Activated T-helper 17 cell treated with anti-CD3 and anti-CD28 coated beads, Interleukin-2, amount 50 U/mL, for 72 hours (primary cell): ENCODE results near the gene IQCF2. TPM values are rescaled to one million over a fixed set of nuclear protein-coding genes. Genes with fewer than 3 reads are reported as not detected.
A peak's percentile ranks its signal among the peaks of the same experiment; 100 is the strongest.
"Not testable (repeated sequence)": the region's sequence is repeated elsewhere in the genome, so short reads cannot be mapped to it uniquely, and the experiment has no call there.

ENCODE experiments used
- ATAC-seq: fragments of 150-1000 bp; cut with Tn5 transposase; replicated peaks from 2 replicates; pipeline ENCODE4 v1.10.0; 2021; ENCODE audit warnings: mild to moderate bottlenecking, moderate library complexity
- H3K27ac Mint-ChIP-seq: one replicate; pipeline ENCODE4 v1.8.0; 2022; ENCODE audit warnings: mixed read lengths
- H3K27me3 Mint-ChIP-seq: one replicate; pipeline ENCODE4 v1.8.0; 2022; ENCODE audit warnings: mixed read lengths
- H3K36me3 Mint-ChIP-seq: one replicate; pipeline ENCODE4 v1.8.0; 2022; ENCODE audit warnings: low read depth, mild to moderate bottlenecking, mixed read lengths
- H3K4me1 Mint-ChIP-seq: one replicate; pipeline ENCODE4 v1.8.0; 2022; ENCODE audit warnings: mixed read lengths
- H3K4me3 Mint-ChIP-seq: one replicate; pipeline ENCODE4 v1.8.0; 2022; ENCODE audit warnings: mild to moderate bottlenecking, mixed read lengths
- H3K9me3 Mint-ChIP-seq: one replicate; pipeline ENCODE4 v1.8.0; 2022; ENCODE audit warnings: mixed read lengths
- total RNA-seq, 2 donors: library from RNA; stranded (reverse); gene quantifications; one replicate each; pipeline ENCODE4 v1.2.3, GENCODE V29; 2022

The IQCF2 gene
- total RNA-seq, 2 donors from 2014 or later = not detected

DNA sequence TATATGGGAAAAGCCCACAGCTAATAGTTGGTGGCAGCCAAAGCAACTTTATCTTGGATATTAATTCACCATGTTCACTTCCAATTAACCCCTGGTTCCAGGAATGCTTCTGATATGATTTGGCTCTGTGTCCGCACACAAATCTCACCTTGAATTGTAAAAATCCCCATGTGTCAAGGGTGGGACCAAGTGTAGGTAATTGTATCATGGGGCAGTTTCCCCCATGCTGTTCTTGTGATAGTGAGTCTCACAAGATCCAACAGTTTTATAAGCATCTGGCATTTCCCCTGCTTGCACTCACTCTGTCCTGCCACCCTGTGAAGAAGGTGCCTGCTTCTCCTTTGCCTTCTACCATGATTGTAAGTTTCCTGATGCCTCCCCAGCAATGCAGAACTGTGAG lies 7.5 kb downstream of the IQCF2 start:
- not testable (repeated sequence) for H3K4me1 Mint-ChIP-seq, H3K4me3 Mint-ChIP-seq, H3K9me3 Mint-ChIP-seq, H3K27ac Mint-ChIP-seq, ATAC-seq, H3K36me3 Mint-ChIP-seq
- H3K27me3 Mint-ChIP-seq = peaks cover 25% of the 10 kb centered on the region

DNA sequence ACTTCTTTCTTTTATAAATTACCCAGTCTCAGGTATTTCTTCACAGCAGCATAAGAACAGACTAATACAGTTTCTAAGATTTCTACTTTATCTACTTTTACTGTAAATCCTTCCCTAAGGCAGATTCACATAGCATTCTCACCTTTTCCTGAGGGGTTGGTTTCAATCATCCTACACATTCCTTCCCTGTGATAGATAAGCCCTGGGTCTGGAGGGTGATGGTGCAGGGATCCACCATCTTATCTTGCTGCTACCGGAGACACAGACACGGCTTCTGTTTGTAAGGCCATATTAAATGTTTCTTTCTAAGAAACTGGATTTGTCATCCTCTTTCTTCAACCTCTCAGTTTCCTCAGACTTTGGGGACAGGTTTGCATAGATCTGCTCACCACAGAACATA lies 7.9 kb downstream of the IQCF2 start:
- H3K27ac Mint-ChIP-seq = no peak overlapping the region

DNA sequence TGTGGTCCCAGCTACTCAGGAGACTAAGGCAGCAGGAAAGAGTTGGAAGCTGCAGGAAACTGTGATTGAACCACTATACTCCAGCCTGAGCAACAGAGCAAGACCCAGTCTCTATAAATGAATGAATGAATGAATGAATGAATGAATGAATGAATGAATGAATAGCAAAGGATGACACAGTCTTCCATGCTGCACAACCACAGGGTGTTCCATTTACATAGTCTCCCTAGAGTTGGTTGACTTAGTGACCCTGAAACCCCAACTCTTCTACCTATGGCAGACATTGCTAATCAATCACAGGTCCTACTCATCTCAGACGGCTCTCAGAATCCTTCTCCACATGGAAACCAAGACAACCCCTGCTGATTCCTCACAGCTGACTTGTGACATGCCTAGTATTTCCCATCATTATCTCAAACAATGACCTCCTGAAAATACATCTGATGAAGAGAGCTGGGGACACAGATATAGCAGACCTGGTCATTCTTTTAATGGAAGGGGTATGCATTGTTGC lies 11.9 kb downstream of the IQCF2 start:
- Mint-ChIP-seq H3K4me3 (no peak overlapping the region), H3K36me3 (no peaks in the 10 kb centered on the region)

More for the DNA sequence above, 7.9 kb downstream of the IQCF2 start:
- H3K27me3 Mint-ChIP-seq = peaks cover 27% of the 10 kb centered on the region
- no peak overlapping the region for H3K4me3 Mint-ChIP-seq
- no peaks in the 10 kb centered on the region for H3K9me3 Mint-ChIP-seq
- H3K36me3 Mint-ChIP-seq = no peaks in the 10 kb centered on the region
- ATAC-seq = no peak
- no peaks in the 10 kb centered on the region for H3K4me1 Mint-ChIP-seq

DNA sequence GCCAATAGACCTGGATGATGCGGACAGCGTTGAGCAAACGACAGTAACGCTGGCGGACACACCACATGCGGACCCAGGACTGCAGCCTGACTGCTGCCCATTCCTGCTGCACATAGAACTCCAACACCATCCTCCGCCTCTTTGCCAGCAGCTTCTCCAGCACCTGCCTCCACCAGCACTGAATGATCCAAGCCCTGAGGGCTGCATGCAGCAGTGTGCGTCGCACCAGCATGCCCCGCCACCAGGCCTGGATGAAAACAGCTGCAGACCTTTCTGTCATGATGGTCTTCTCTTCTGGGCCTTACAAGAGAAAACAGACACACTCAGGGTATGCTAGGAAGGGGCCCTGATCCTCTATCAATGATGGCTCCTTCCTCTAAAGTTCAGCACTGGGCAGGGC lies 12.5 kb downstream of the IQCF2 start:
- Mint-ChIP-seq H3K27ac (no peak overlapping the region), H3K36me3 (no peaks in the 10 kb centered on the region), H3K9me3 (no peaks in the 10 kb centered on the region), H3K4me1 (no peaks in the 10 kb centered on the region), H3K4me3 (no peak overlapping the region), H3K27me3 (peaks cover 33% of the 10 kb centered on the region)
- no peak for ATAC-seq

More for the DNA sequence above, 11.9 kb downstream of the IQCF2 start:
- Mint-ChIP-seq H3K27me3 (peaks cover 32% of the 10 kb centered on the region), H3K9me3 (no peaks in the 10 kb centered on the region), H3K27ac (no peak overlapping the region), H3K4me1 (no peaks in the 10 kb centered on the region)
- ATAC-seq = no peak

DNA sequence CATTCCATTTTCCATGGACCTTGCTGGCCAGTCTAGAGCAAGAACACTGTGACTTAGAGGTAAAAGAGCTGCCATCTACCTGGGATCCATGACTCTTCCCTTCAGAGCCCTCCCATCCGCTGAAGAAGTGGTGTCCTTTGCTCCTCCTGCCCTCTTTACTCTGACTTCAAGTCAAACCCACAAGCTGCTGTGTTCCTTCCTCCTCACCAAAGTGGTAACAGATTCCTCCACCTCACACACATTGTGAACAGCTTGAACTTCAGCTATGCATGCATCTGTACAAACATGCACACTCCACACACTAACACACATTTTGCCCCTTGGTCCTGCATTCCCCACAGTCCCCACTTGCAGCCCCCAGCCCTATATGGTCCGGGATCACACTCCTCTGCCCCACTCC lies 13.0 kb downstream of the IQCF2 start:
- Mint-ChIP-seq H3K4me3 (no peak overlapping the region), H3K4me1 (no peaks in the 10 kb centered on the region), H3K27me3 (peaks cover 28% of the 10 kb centered on the region), H3K27ac (no peak overlapping the region), H3K9me3 (no peaks in the 10 kb centered on the region), H3K36me3 (no peaks in the 10 kb centered on the region)
- ATAC-seq = no peak

DNA sequence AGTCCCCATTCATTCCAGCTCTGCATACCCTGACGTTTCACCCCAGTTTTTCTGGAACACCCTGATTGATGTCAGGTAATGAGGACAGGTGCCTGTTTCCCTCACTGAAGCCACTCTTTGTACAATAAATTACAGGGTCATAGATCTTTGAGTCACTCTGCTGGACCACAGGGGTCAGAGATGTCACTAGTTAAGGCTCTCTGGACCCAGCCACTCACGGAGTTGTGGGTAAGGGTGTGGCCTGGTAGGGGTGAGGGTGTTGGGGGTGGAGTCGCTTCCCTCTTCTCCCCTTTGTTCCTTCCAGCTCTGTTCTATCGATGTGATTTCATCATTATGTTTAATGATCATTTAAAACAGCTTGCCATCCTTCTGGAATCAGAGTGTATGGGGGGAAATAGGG lies 13.5 kb downstream of the IQCF2 start:
- Mint-ChIP-seq H3K27me3 (peaks cover 24% of the 10 kb centered on the region), H3K9me3 (no peaks in the 10 kb centered on the region), H3K36me3 (no peaks in the 10 kb centered on the region), H3K27ac (no peak overlapping the region), H3K4me3 (no peak overlapping the region), H3K4me1 (no peaks in the 10 kb centered on the region)
- no peak for ATAC-seq

DNA sequence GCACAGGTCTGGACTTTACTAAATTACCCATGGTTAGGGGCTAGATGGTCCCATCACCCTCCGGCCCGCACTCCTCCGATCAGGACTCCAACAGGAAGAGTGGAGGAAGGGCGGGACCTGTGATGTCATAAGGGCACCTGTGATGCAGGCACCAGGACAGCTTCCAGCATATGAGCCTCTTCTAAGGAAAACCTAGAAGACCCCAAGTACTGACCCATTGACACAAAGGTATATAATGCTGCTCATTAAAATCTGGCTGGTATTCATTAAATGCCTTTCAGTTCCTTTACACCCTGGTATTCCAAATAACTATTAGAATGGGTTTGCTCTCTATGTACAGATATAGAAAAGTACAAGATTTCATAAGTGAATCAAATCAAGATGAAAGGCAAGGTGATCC lies 14.1 kb downstream of the IQCF2 start, which contains the start of gene IQCF5:
Gene IQCF5 (minus strand): TSS at position 101 of the 400 bp plus-strand sequence. CDS start 70 bp downstream, at position 31.
- Mint-ChIP-seq H3K9me3 (no peaks in the 10 kb centered on the region), H3K4me3 (no peak within 1 kb of the TSS), H3K27me3 (peaks cover 25% of the 10 kb centered on the region), H3K27ac (no peak within 1 kb of the TSS), H3K4me1 (no peaks in the 10 kb centered on the region), H3K36me3 (no peaks in the 10 kb centered on the region)
- no peak for ATAC-seq

DNA sequence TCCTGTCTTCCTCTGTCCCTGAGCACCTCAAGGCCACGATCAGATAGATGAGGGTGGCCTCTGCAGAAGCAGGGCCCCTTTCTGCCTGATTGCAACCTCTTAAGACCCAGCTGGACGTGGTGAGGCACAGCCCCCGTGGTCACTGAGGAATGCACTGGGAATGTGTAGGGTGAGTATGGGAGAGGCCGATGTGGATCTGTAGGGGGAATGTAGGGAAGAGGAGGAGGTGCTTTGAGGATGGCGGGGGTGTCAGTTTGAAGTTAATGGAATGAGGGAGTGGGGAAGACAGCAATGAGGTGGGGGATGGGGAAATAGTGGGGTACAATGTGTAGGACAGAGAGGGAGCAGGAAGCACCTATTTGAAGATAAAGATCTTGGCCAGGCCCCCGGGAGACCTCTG lies 14.8 kb downstream of the IQCF2 start:
- H3K27ac Mint-ChIP-seq = no peak overlapping the region
- no peak overlapping the region for H3K4me3 Mint-ChIP-seq
- ATAC-seq = no peak
- no peaks in the 10 kb centered on the region for H3K36me3 Mint-ChIP-seq
- H3K9me3 Mint-ChIP-seq = no peaks in the 10 kb centered on the region
- H3K27me3 Mint-ChIP-seq = peaks cover 23% of the 10 kb centered on the region
- no peaks in the 10 kb centered on the region for H3K4me1 Mint-ChIP-seq

DNA sequence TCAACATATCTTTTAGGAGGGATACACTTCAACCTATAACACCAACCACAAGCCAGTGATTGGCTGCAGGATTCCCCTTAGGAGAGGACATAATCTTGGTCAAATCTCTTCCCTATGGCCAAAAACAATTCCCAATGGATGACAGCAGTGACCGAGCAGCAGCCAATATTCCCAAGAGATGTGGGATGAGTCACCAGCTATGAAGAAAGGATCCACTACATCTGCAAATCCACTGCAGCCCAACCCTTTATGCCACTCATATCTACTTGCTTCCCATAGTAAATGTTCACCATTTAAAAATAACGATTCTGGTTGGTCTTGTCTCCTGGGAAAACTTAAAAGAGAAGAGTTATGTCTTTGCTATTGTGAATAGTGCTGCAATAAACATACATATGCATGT lies 18.5 kb downstream of the IQCF2 start:
- Mint-ChIP-seq H3K4me1 (no peaks in the 10 kb centered on the region), H3K27ac (no peak overlapping the region), H3K9me3 (no peaks in the 10 kb centered on the region), H3K27me3 (peaks cover 15% of the 10 kb centered on the region), H3K4me3 (no peak overlapping the region), H3K36me3 (no peaks in the 10 kb centered on the region)
- ATAC-seq = no peak

DNA sequence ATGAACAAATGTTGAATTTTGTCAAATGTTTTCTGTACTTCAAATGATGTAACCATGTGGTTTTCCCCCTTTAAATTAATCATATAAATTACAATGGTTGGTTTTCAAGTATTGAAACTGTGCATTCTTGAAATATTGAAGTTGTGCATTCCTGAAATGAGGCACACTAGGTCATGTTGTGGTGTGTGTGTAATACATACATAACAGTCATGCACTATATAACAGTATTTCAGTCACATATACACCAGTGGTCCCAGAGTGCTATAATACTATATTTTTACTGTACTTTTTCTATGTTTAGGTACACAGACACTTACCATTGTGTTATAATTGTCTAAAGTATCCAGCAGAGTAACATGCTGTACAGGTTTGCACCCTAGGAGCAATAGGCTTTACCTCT lies 25.0 kb downstream of the IQCF2 start:
- Mint-ChIP-seq H3K4me3 (no peak overlapping the region), H3K9me3 (no peaks in the 10 kb centered on the region), H3K4me1 (no peaks in the 10 kb centered on the region), H3K27me3 (no peaks in the 10 kb centered on the region), H3K36me3 (no peaks in the 10 kb centered on the region), H3K27ac (no peak overlapping the region)
- peak; percentile 92 for ATAC-seq

DNA sequence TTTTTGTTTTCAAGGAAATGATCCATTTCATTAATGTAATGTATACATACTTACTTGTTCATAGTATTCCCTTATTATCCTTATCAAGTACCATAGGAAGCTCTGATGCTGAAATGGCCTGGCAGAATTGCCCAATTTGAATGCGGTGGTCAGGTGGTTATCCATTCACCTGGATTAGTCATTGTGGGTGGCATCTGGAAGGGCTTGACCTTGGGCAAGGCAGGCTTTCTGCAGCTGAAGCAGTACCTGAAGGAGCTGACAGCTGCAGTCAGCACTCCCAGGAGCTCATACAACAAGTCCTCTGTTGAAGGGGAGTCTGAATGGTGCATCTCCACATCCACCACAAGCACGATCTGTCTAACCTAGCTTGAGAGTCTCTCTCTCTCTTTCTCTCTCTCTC lies 26.2 kb downstream of the IQCF2 start:
- H3K4me1 Mint-ChIP-seq = peaks cover 4% of the 10 kb centered on the region
- H3K27ac Mint-ChIP-seq = no peak overlapping the region
- ATAC-seq = no peak
- no peak overlapping the region for H3K4me3 Mint-ChIP-seq
- peaks cover 5% of the 10 kb centered on the region for H3K27me3 Mint-ChIP-seq
- no peaks in the 10 kb centered on the region for H3K36me3 Mint-ChIP-seq
- H3K9me3 Mint-ChIP-seq = no peaks in the 10 kb centered on the region

DNA sequence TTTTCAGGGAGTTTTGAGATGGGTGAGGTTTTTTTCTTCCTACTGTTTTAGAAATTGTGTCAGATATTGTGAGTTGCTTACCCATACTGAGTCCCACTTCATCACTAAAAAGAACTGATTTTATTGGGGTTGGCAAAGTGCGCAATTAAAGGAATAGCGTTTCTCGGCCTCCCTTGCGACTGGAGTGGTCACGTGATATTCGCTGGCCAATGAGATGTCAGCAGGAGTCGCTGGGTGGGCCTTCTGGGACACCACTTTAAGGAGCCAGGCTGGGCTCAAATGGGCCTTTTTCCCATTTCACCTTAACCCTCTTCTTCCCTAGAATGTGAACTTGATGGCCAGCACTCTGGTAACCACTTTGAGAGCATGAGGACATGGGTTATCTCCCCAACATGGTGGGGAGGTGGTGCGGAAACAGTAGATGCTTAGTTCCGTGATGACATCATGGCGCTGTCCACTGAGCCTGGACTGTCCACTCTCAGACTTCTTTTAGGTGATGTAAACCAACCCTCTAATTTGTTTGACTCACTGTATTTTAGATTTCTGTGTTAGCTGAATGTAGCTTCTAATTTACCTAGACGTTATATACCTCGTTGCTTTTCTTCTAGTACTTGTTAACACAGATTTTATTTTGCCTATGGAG lies 27.2 kb downstream of the IQCF2 start:
- Mint-ChIP-seq H3K27ac (no peak overlapping the region), H3K27me3 (peaks cover 5% of the 10 kb centered on the region), H3K4me3 (no peak overlapping the region), H3K4me1 (peaks cover 4% of the 10 kb centered on the region), H3K36me3 (no peaks in the 10 kb centered on the region), H3K9me3 (no peaks in the 10 kb centered on the region)
- no peak for ATAC-seq

DNA sequence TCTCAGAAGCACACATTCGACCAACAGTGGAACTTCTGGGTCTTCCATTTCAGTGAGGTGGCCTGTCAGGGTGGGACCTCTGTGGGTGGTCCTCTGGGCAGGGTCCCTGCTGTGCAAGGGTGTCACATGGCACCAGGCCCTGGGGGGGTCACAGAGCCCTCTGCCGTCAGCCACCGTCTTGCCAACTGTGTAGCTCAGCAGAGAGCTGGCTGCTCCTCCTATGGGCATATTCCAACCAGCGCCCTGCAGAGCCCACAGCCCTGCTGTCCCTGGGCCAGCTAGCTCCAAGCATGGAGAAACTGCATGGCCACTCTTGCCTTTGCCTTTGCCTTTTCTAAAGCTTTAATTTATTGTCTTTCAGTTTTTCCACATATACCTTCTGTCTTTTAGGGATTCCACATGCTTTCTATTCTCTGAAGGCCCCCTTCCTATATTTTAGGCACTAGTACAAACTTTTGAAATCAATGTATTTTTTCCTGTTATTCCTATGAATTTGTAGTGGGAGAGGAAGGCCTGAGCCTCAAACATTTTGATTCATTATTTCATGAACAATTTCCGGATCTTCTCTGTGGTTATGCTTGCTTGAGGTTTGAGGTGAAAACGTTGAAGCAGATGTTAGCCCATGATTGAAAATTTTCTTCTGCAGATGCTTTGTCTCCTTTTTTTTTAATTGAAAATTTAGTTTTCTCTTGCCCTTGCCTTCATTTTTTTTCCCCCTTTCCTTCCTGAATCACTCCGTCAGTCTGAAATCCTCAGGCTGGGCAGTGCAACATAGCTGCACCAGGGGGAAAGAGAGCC lies 30.0 kb downstream of the IQCF2 start:
- peaks cover 8% of the 10 kb centered on the region for H3K27me3 Mint-ChIP-seq

DNA sequence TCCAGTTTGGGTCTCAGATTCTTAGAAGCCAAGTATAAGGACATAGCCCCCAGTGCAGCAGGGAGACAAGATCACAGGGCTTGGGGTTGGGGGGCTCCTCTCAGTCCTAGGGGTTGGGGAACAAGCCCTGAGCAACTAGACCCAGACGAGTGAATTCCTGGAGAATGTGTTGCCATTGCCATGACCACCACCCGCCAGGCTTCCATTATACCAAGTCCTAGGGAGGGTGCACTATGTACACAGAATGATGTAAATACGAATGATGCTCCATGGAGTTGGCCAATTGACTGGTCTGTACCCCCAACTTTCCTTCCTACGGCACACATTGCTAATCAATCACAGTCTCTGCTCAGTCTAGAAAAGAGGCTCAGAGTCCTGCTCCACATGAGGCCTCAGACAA lies 33.0 kb downstream of the IQCF2 start:
- Mint-ChIP-seq H3K27ac (no peak overlapping the region), H3K9me3 (no peaks in the 10 kb centered on the region), H3K27me3 (peaks cover 23% of the 10 kb centered on the region), H3K36me3 (no peaks in the 10 kb centered on the region), H3K4me1 (peaks cover 4% of the 10 kb centered on the region), H3K4me3 (no peak overlapping the region)
- no peak for ATAC-seq

More for the DNA sequence above, 30.0 kb downstream of the IQCF2 start:
- peaks cover 4% of the 10 kb centered on the region for H3K4me1 Mint-ChIP-seq
- no peak overlapping the region for H3K4me3 Mint-ChIP-seq
- no peak for ATAC-seq
- H3K36me3 Mint-ChIP-seq = no peaks in the 10 kb centered on the region
- no peaks in the 10 kb centered on the region for H3K9me3 Mint-ChIP-seq
- peak overlapping the region; percentile 1 for H3K27ac Mint-ChIP-seq

DNA sequence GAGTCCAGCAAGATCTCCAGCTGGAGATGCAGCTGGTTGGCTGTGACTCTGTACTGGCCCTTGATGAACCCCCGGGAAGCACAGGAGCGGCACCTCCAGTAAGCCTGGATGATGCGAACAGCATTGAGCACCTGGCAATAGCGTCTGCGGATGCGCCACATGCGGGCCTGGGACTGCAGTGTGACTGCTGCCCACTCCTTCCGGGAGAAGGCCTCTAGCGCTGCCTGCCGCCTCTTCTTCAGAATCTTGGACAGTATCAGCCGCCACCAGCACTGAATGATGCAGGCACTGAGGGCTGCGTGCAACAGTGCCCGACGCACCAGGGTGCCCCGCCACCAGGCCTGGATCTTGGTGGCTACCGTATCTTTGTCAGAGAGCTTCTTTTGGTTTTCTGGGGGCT lies 33.5 kb downstream of the IQCF2 start:
- H3K27ac Mint-ChIP-seq = no peak overlapping the region
- no peaks in the 10 kb centered on the region for H3K36me3 Mint-ChIP-seq
- no peaks in the 10 kb centered on the region for H3K9me3 Mint-ChIP-seq

More for the DNA sequence above, 33.5 kb downstream of the IQCF2 start:
- Mint-ChIP-seq H3K27me3 (peaks cover 23% of the 10 kb centered on the region), H3K4me3 (no peak overlapping the region), H3K4me1 (peaks cover 4% of the 10 kb centered on the region)
- ATAC-seq = no peak
